HepG2 (cell line): ENCODE measurements around the gene FKBP8. TPM values are rescaled to one million over a fixed set of nuclear protein-coding genes. Genes with fewer than 3 reads are reported as not detected.

Experiments
- ATAC-seq: fragments of 200-7000 bp; cut with Tn5 transposase; 3 replicates; pipeline ENCODE4 v1.9.1; 2020; ENCODE audit warnings: mild to moderate bottlenecking, moderate library complexity
- BruUV-seq: library from RNA; stranded (reverse); fragments of 400-500 nt; replicated peaks from 2 replicates; lab custom pipeline; 2021; lab: Mats Ljungman, UMichigan
- CTCF ChIA-PET: fragments of 300-600 bp; formaldehyde crosslinking; extraction: SDS; loops from one replicate; lab custom pipeline; 2021; ENCODE audit warnings: low total read pairs, inconsistent platforms, low intra/inter-chr PET ratio; lab: Yijun Ruan, JAX
- POLR2A ChIA-PET: fragments of 350-600 bp; sonication (Branson Sonifier 250); formaldehyde crosslinking; loops from one replicate; lab custom pipeline; 2020; ENCODE audit warnings: antibody characterized with exemption, inconsistent platforms; lab: Yijun Ruan, JAX
- DNase-seq: peaks from one replicate; pipeline ENCODE4 v3.0.0-alpha.2; 2015; ENCODE audit warnings: low spot score
- FAIRE-seq: peaks from 3 replicates; lab custom pipeline; 2011; peaks lifted over from hg19 to GRCh38; lab: Jason Lieb, UNC
- H2AFZ ChIP-seq: one replicate; pipeline ENCODE4 v1.6.1; 2011; ENCODE audit warnings: low read length, inconsistent platforms
- H3K27ac ChIP-seq: fragments of 300-600 bp; 3 replicates; pipeline ENCODE4 v1.8.0; 2011; ENCODE audit warnings: mixed run types, mild to moderate bottlenecking, mixed read lengths, low read length, inconsistent platforms; ENCODE audit not compliant: insufficient read depth; ENCODE audit errors: extremely low read length
- H3K27me3 ChIP-seq, 2 experiments: fragments of 200-600 bp in 1 of 2; 2 replicates in 1 of 2; 3 replicates in 1 of 2; pipeline versions ENCODE4 v1.6.0 to v1.8.0; 2011; ENCODE audit warnings: low read length in 2 of 2, mild to moderate bottlenecking in 2 of 2, moderate library complexity in 2 of 2, inconsistent platforms in 1 of 2; ENCODE audit not compliant: insufficient read depth in 2 of 2, control insufficient read depth in 1 of 2
- H3K36me3 ChIP-seq, 2 experiments: fragments of 200-600 bp in 1 of 2; replicated peaks in 1 of 2; 2 replicates in 1 of 2; 3 replicates in 1 of 2; pipeline versions ENCODE4 v1.5.1 to v1.8.0; 2011; ENCODE audit warnings: low read length in 2 of 2, inconsistent platforms in 1 of 2; ENCODE audit not compliant: insufficient read depth in 2 of 2, control insufficient read depth in 1 of 2
- H3K4me1 ChIP-seq: 2 replicates; pipeline ENCODE4 v1.5.1; 2012; ENCODE audit warnings: low read length, inconsistent platforms; ENCODE audit not compliant: insufficient read depth
- H3K4me2 ChIP-seq: 2 replicates; pipeline ENCODE4 v1.6.0; 2011; ENCODE audit warnings: low read depth, low read length, inconsistent platforms
- H3K4me3 ChIP-seq, 3 experiments: fragments of 200-600 bp in 1 of 3; sonication (generic), shearing (Covaris generic) in 1 of 3; replicated peaks in 1 of 3; 2 replicates each; pipeline ENCODE4 v1.5.1; 2011 to 2016; ENCODE audit warnings: low read length in 3 of 3, inconsistent platforms in 2 of 3, low read depth in 2 of 3, mild to moderate bottlenecking in 2 of 3, control low read depth in 1 of 3, mixed read lengths in 1 of 3; ENCODE audit not compliant: insufficient read depth in 1 of 3
- H3K79me2 ChIP-seq: one replicate; pipeline ENCODE4 v1.6.1; 2011; ENCODE audit warnings: low read length, inconsistent platforms; ENCODE audit not compliant: insufficient read depth
- H3K9ac ChIP-seq: 2 replicates; pipeline ENCODE4 v1.6.0; 2011; ENCODE audit warnings: mild to moderate bottlenecking, low read depth, low read length, inconsistent platforms; ENCODE audit not compliant: insufficient read depth
- H3K9me3 ChIP-seq: 2 replicates; pipeline ENCODE4 v1.5.1; 2012; ENCODE audit warnings: mild to moderate bottlenecking, low read length
- H4K20me1 ChIP-seq: 2 replicates; pipeline ENCODE4 v1.6.0; 2011; ENCODE audit warnings: inconsistent platforms, mild to moderate bottlenecking, low read length, moderate library complexity; ENCODE audit not compliant: insufficient read depth
- ATAD3A ChIP-seq: sonication (generic); formaldehyde crosslinking; IDR thresholded peaks from 2 replicates; pipeline ENCODE4 v1.4.0; 2020; ENCODE audit warnings: missing genetic modification reagents
- ATF3 ChIP-seq: sonication (generic); formaldehyde crosslinking; IDR thresholded peaks from 2 replicates; pipeline ENCODE4 v1.4.0; 2020; ENCODE audit warnings: missing genetic modification reagents
- BCL6 ChIP-seq: IDR thresholded peaks from 2 replicates; pipeline ENCODE4 v1.6.1; 2016; ENCODE audit warnings: missing genetic modification reagents, missing compliant biosample characterization
- GABPB1 ChIP-seq: IDR thresholded peaks from 2 replicates; pipeline ENCODE4 v1.6.1; 2016; ENCODE audit warnings: mild to moderate bottlenecking, missing genetic modification reagents, moderate library complexity, missing compliant biosample characterization
- HNF4A ChIP-seq: sonication (generic); formaldehyde crosslinking; IDR thresholded peaks from 2 replicates; pipeline ENCODE4 v1.4.0; 2020; ENCODE audit warnings: missing genetic modification reagents
- HOMEZ ChIP-seq: IDR thresholded peaks from 2 replicates; pipeline ENCODE4 v1.6.1; 2016; ENCODE audit warnings: low read depth
- MED1 ChIP-seq: sonication (generic); formaldehyde crosslinking; IDR thresholded peaks from 2 replicates; pipeline ENCODE4 v1.4.0; 2020; ENCODE audit warnings: missing genetic modification reagents
- NCOA1 ChIP-seq: sonication (generic); formaldehyde crosslinking; IDR thresholded peaks from 2 replicates; pipeline ENCODE4 v1.9.0; 2021; ENCODE audit warnings: missing genetic modification reagents
- NFKB2 ChIP-seq: sonication (generic); formaldehyde crosslinking; IDR thresholded peaks from 2 replicates; pipeline ENCODE4 v1.4.0; 2020; ENCODE audit warnings: missing genetic modification reagents, borderline replicate concordance
- NKX3-1 ChIP-seq: sonication (generic); formaldehyde crosslinking; IDR thresholded peaks from 2 replicates; pipeline ENCODE4 v1.5.0; 2020; ENCODE audit warnings: missing genetic modification reagents
- NR2C2 ChIP-seq: sonication (generic); formaldehyde crosslinking; IDR thresholded peaks from 2 replicates; pipeline ENCODE4 v1.4.0; 2020; ENCODE audit warnings: missing genetic modification reagents, mild to moderate bottlenecking, moderate library complexity, borderline replicate concordance
- POLR2AphosphoS5 ChIP-seq: IDR thresholded peaks from 2 replicates; pipeline ENCODE4 v1.6.1; 2012; ENCODE audit warnings: low read depth, low read length
- PPARG ChIP-seq: conservative IDR thresholded peaks from 2 replicates; pipeline ENCODE4 v1.6.1; 2016; ENCODE audit warnings: missing biosample characterization, missing genetic modification reagents
- RARA ChIP-seq: IDR thresholded peaks from 2 replicates; pipeline ENCODE4 v1.6.1; 2016; ENCODE audit warnings: missing genetic modification reagents, missing compliant biosample characterization
- SETDB1 ChIP-seq: sonication (generic); formaldehyde crosslinking; IDR thresholded peaks from 2 replicates; pipeline ENCODE4 v1.5.1; 2020; ENCODE audit warnings: missing genetic modification reagents, mild to moderate bottlenecking, borderline replicate concordance
- SRY ChIP-seq: sonication (generic); formaldehyde crosslinking; IDR thresholded peaks from 2 replicates; pipeline ENCODE4 v1.8.0; 2022; ENCODE audit warnings: mild to moderate bottlenecking, missing genetic modification reagents
- TBX2 ChIP-seq: sonication (generic); formaldehyde crosslinking; IDR thresholded peaks from 2 replicates; pipeline ENCODE4 v1.5.0; 2020; ENCODE audit warnings: missing genetic modification reagents, mild to moderate bottlenecking, borderline replicate concordance
- ZNF180 ChIP-seq: sonication (generic); formaldehyde crosslinking; IDR thresholded peaks from 2 replicates; pipeline ENCODE4 v1.4.0; 2020; ENCODE audit warnings: low read depth, missing genetic modification reagents, borderline replicate concordance
- ZNF362 ChIP-seq: sonication (generic); formaldehyde crosslinking; IDR thresholded peaks from 2 replicates; pipeline ENCODE4 v1.4.0; 2020; ENCODE audit warnings: missing genetic modification reagents, mild to moderate bottlenecking, borderline replicate concordance
- ZNF660 ChIP-seq: sonication (generic); formaldehyde crosslinking; IDR thresholded peaks from 2 replicates; pipeline ENCODE4 v1.5.1; 2020; ENCODE audit warnings: mild to moderate bottlenecking, low read depth, missing genetic modification reagents, borderline replicate concordance
- ZNF768 ChIP-seq: sonication (generic); formaldehyde crosslinking; IDR thresholded peaks from 2 replicates; pipeline ENCODE4 v1.4.0; 2020; ENCODE audit warnings: missing genetic modification reagents
- ZNF770 ChIP-seq: sonication (generic); formaldehyde crosslinking; IDR thresholded peaks from 2 replicates; pipeline ENCODE4 v1.5.0; 2020; ENCODE audit warnings: mild to moderate bottlenecking, missing genetic modification reagents
- WGBS: methylation state at CpG from one replicate; pipeline ENCODE4 v1.1.6; 2017; ENCODE audit warnings: low lambda C conversion rate; 5-methylcytosine and 5-hydroxymethylcytosine counted together
- in situ Hi-C: cut with HindIII; loops from 2 replicates; pipeline ENCODE4 v1.10.0; 2017; ENCODE audit warnings: low pct_unique_long_range_greater_than_20kb; ENCODE audit not compliant: extremely low pct_ligation_motif_present
- intact Hi-C: fragments of 100-400 bp; cut with micrococcal nuclease; formaldehyde crosslinking; loops from one replicate; pipeline ENCODE4 v1.10.0; 2022; ENCODE audit not compliant: unreplicated experiment
- polyA plus RNA-seq, 8 experiments: library from polyadenylated mRNA; depleted of rRNA in 3 of 8; stranded (reverse) in 7 of 8; unstranded in 1 of 8; fragments of >200 nt; fragmentation: Illumina TruSeq in 4 of 8; extraction: Trizol in 4 of 8; gene quantifications; 2 replicates each; pipeline versions ENCODE4 v1.2.1 to v1.2.3, GENCODE V29; 2011 to 2016; ENCODE audit warnings: low read depth in 4 of 8, missing spikeins in 1 of 8, mixed read lengths in 1 of 8; ENCODE audit not compliant: insufficient read depth in 1 of 8
- total RNA-seq, 5 experiments: library from RNA; depleted of rRNA; stranded (reverse); fragments of >200 nt; fragmentation: Illumina TruSeq; extraction: Trizol; gene quantifications; 2 replicates each; pipeline ENCODE4 v1.2.3, GENCODE V29; 2016; ENCODE audit warnings: low read depth in 1 of 5

FKBP8 gene
- total and polyA plus RNA-seq, 2 of the 13 experiments (the other 11 are each of a cell fraction or from before 2014, with no cell fraction given), result 81.7 to 93.9 TPM

- Histone ChIP-seq H3K9me3 (no peaks in the 10 kb centered on the region), H3K4me2 (peak overlapping the region; percentile 94), H3K4me3 (0 out of 6 replicates have a peak overlapping the region, but pooled peaks of 1 of the 3 experiments have one; percentile 11), H3K9ac (peak overlapping the region; percentile 29; the same call in 1 of the 2 replicates), H3K27me3 (no peaks in the 10 kb centered on the region; a peak in 1 of 5 replicates), H3K36me3 (no peaks in the 10 kb centered on the region), H3K27ac (peak overlapping the region; percentile 94), H2AFZ (no peak overlapping the region), H4K20me1 (peaks cover 17% of the 10 kb centered on the region; the same call in 1 of the 2 replicates), H3K79me2 (peaks cover 82% of the 10 kb centered on the region), H3K4me1 (peaks cover 75% of the 10 kb centered on the region)
- ChIA-PET CTCF (no interaction called here), POLR2A (interaction anchor here (0.6 to 1.3 kb wide), 3 partner anchors 10 to 1209 kb away, joined by 3 read pairs; partner anchors contain the start of gene KXD1)
- in situ Hi-C loops (no loop called here), intact Hi-C loops (no loop called here)
- ATAC-seq (no peak), FAIRE-seq (no peak), DNase-seq (no peak)
- no TSS peak for BruUV-seq
- 68% methylated on average over 4 of the region's 4 CpGs for WGBS
- TF ChIP-seq ATAD3A (CRISPR knock-in tag) (no peak), TBX2 (CRISPR knock-in tag) (no peak), POLR2AphosphoS5 (no peak), ZNF770 (CRISPR knock-in tag) (peak; percentile 63; the same call in 1 of the 2 replicates), ZNF180 (CRISPR knock-in tag) (no peak), NR2C2 (CRISPR knock-in tag) (0 out of 2 replicates have a peak, but pooled peaks have one; percentile 24), NCOA1 (no peak), NKX3-1 (CRISPR knock-in tag) (no peak), ZNF768 (no peak), MED1 (CRISPR knock-in tag) (0 out of 2 replicates have a peak, but pooled peaks have one; percentile 18), HNF4A (0 out of 2 replicates have a peak, but pooled peaks have one; percentile 22), ATF3 (CRISPR knock-in tag) (no peak), SETDB1 (CRISPR knock-in tag) (no peak), ZNF660 (CRISPR knock-in tag) (no peak), HOMEZ (CRISPR knock-in tag) (no peak), GABPB1 (0 out of 2 replicates have a peak, but pooled peaks have one; percentile 22), RARA (CRISPR knock-in tag) (peak; percentile 65), SRY (CRISPR knock-in tag) (no peak), BCL6 (0 out of 2 replicates have a peak, but pooled peaks have one; percentile 15), ZNF362 (0 out of 2 replicates have a peak, but pooled peaks have one; percentile 34), NFKB2 (CRISPR knock-in tag) (no peak), PPARG (CRISPR knock-in tag) (no peak)
Measured at GRCh38 chr19:18517606-18518005, 25.8 kb downstream of the FKBP8 start.
